HepG2 (cell line): ENCODE measurements around the gene METTL15. TPM values are rescaled to one million over a fixed set of nuclear protein-coding genes. Genes with fewer than 3 reads are reported as not detected.

Experiments
- ATAC-seq: fragments of 200-7000 bp; cut with Tn5 transposase; 3 replicates; pipeline ENCODE4 v1.9.1; 2020; ENCODE audit warnings: mild to moderate bottlenecking, moderate library complexity
- BruUV-seq: library from RNA; stranded (reverse); fragments of 400-500 nt; replicated peaks from 2 replicates; lab custom pipeline; 2021; lab: Mats Ljungman, UMichigan
- CTCF ChIA-PET: fragments of 300-600 bp; formaldehyde crosslinking; extraction: SDS; loops from one replicate; lab custom pipeline; 2021; ENCODE audit warnings: low total read pairs, inconsistent platforms, low intra/inter-chr PET ratio; lab: Yijun Ruan, JAX
- POLR2A ChIA-PET: fragments of 350-600 bp; sonication (Branson Sonifier 250); formaldehyde crosslinking; loops from one replicate; lab custom pipeline; 2020; ENCODE audit warnings: antibody characterized with exemption, inconsistent platforms; lab: Yijun Ruan, JAX
- DNase-seq: peaks from one replicate; pipeline ENCODE4 v3.0.0-alpha.2; 2015; ENCODE audit warnings: low spot score
- FAIRE-seq: peaks from 3 replicates; lab custom pipeline; 2011; peaks lifted over from hg19 to GRCh38; lab: Jason Lieb, UNC
- H2AFZ ChIP-seq: one replicate; pipeline ENCODE4 v1.6.1; 2011; ENCODE audit warnings: low read length, inconsistent platforms
- H3K27ac ChIP-seq: fragments of 300-600 bp; 3 replicates; pipeline ENCODE4 v1.8.0; 2011; ENCODE audit warnings: mixed run types, mild to moderate bottlenecking, mixed read lengths, low read length, inconsistent platforms; ENCODE audit not compliant: insufficient read depth; ENCODE audit errors: extremely low read length
- H3K27me3 ChIP-seq, 2 experiments: fragments of 200-600 bp in 1 of 2; 2 replicates in 1 of 2; 3 replicates in 1 of 2; pipeline versions ENCODE4 v1.6.0 to v1.8.0; 2011; ENCODE audit warnings: low read length in 2 of 2, mild to moderate bottlenecking in 2 of 2, moderate library complexity in 2 of 2, inconsistent platforms in 1 of 2; ENCODE audit not compliant: insufficient read depth in 2 of 2, control insufficient read depth in 1 of 2
- H3K36me3 ChIP-seq, 2 experiments: fragments of 200-600 bp in 1 of 2; replicated peaks in 1 of 2; 2 replicates in 1 of 2; 3 replicates in 1 of 2; pipeline versions ENCODE4 v1.5.1 to v1.8.0; 2011; ENCODE audit warnings: low read length in 2 of 2, inconsistent platforms in 1 of 2; ENCODE audit not compliant: insufficient read depth in 2 of 2, control insufficient read depth in 1 of 2
- H3K4me1 ChIP-seq: 2 replicates; pipeline ENCODE4 v1.5.1; 2012; ENCODE audit warnings: low read length, inconsistent platforms; ENCODE audit not compliant: insufficient read depth
- H3K4me2 ChIP-seq: 2 replicates; pipeline ENCODE4 v1.6.0; 2011; ENCODE audit warnings: low read depth, low read length, inconsistent platforms
- H3K4me3 ChIP-seq, 3 experiments: fragments of 200-600 bp in 1 of 3; sonication (generic), shearing (Covaris generic) in 1 of 3; replicated peaks in 1 of 3; 2 replicates each; pipeline ENCODE4 v1.5.1; 2011 to 2016; ENCODE audit warnings: low read length in 3 of 3, inconsistent platforms in 2 of 3, low read depth in 2 of 3, mild to moderate bottlenecking in 2 of 3, control low read depth in 1 of 3, mixed read lengths in 1 of 3; ENCODE audit not compliant: insufficient read depth in 1 of 3
- H3K79me2 ChIP-seq: one replicate; pipeline ENCODE4 v1.6.1; 2011; ENCODE audit warnings: low read length, inconsistent platforms; ENCODE audit not compliant: insufficient read depth
- H3K9ac ChIP-seq: 2 replicates; pipeline ENCODE4 v1.6.0; 2011; ENCODE audit warnings: mild to moderate bottlenecking, low read depth, low read length, inconsistent platforms; ENCODE audit not compliant: insufficient read depth
- H3K9me3 ChIP-seq: 2 replicates; pipeline ENCODE4 v1.5.1; 2012; ENCODE audit warnings: mild to moderate bottlenecking, low read length
- H4K20me1 ChIP-seq: 2 replicates; pipeline ENCODE4 v1.6.0; 2011; ENCODE audit warnings: inconsistent platforms, mild to moderate bottlenecking, low read length, moderate library complexity; ENCODE audit not compliant: insufficient read depth
- FOXP1 ChIP-seq, 2 experiments: fragments of 450-650 bp in 1 of 2; IDR thresholded peaks; 2 replicates each; pipeline ENCODE4 v1.6.1; 2017 to 2018; ENCODE audit warnings: antibody characterized with exemption in 1 of 2
- ISX ChIP-seq: sonication (generic); formaldehyde crosslinking; conservative IDR thresholded peaks from 2 replicates; pipeline ENCODE4 v1.5.0; 2020; ENCODE audit warnings: missing genetic modification reagents
- KLF11 ChIP-seq: IDR thresholded peaks from 2 replicates; pipeline ENCODE4 v1.6.1; 2016; ENCODE audit warnings: missing compliant biosample characterization
- MAF1 ChIP-seq: sonication (generic); formaldehyde crosslinking; IDR thresholded peaks from 2 replicates; pipeline ENCODE4 v1.5.0; 2020; ENCODE audit warnings: missing genetic modification reagents, borderline replicate concordance
- MIER3 ChIP-seq: IDR thresholded peaks from 2 replicates; pipeline ENCODE4 v1.6.1; 2016; ENCODE audit warnings: missing compliant biosample characterization, borderline replicate concordance
- SRSF1 ChIP-seq: fragments of 200-400 bp; formaldehyde crosslinking; optimal IDR thresholded peaks from 2 replicates; pipeline ENCODE3; 2017; ENCODE audit warnings: mild to moderate bottlenecking, low read depth, low read length, moderate library complexity
- SRY ChIP-seq: sonication (generic); formaldehyde crosslinking; IDR thresholded peaks from 2 replicates; pipeline ENCODE4 v1.8.0; 2022; ENCODE audit warnings: mild to moderate bottlenecking, missing genetic modification reagents
- ZNF33B ChIP-seq: sonication (generic); formaldehyde crosslinking; IDR thresholded peaks from 2 replicates; pipeline ENCODE4 v1.5.1; 2020; ENCODE audit warnings: mild to moderate bottlenecking, missing genetic modification reagents
- ZNF589 ChIP-seq: sonication (generic); formaldehyde crosslinking; conservative IDR thresholded peaks from 2 replicates; pipeline ENCODE4 v1.8.0; 2022; ENCODE audit warnings: mild to moderate bottlenecking, moderate library complexity, missing genetic modification reagents
- ZNF616 ChIP-seq: sonication (generic); formaldehyde crosslinking; IDR thresholded peaks from 2 replicates; pipeline ENCODE4 v1.5.0; 2020; ENCODE audit warnings: low read depth, mild to moderate bottlenecking, missing genetic modification reagents
- ZNF746 ChIP-seq: sonication (generic); formaldehyde crosslinking; IDR thresholded peaks from 2 replicates; pipeline ENCODE4 v1.8.0; 2022; ENCODE audit warnings: mild to moderate bottlenecking, missing genetic modification reagents
- ZSCAN9 ChIP-seq: IDR thresholded peaks from 2 replicates; pipeline ENCODE4 v1.6.1; 2016; ENCODE audit warnings: borderline replicate concordance
- WGBS: methylation state at CpG from one replicate; pipeline ENCODE4 v1.1.6; 2017; ENCODE audit warnings: low lambda C conversion rate; 5-methylcytosine and 5-hydroxymethylcytosine counted together
- in situ Hi-C: cut with HindIII; loops from 2 replicates; pipeline ENCODE4 v1.10.0; 2017; ENCODE audit warnings: low pct_unique_long_range_greater_than_20kb; ENCODE audit not compliant: extremely low pct_ligation_motif_present
- intact Hi-C: fragments of 100-400 bp; cut with micrococcal nuclease; formaldehyde crosslinking; loops from one replicate; pipeline ENCODE4 v1.10.0; 2022; ENCODE audit not compliant: unreplicated experiment
- polyA plus RNA-seq, 8 experiments: library from polyadenylated mRNA; depleted of rRNA in 3 of 8; stranded (reverse) in 7 of 8; unstranded in 1 of 8; fragments of >200 nt; fragmentation: Illumina TruSeq in 4 of 8; extraction: Trizol in 4 of 8; gene quantifications; 2 replicates each; pipeline versions ENCODE4 v1.2.1 to v1.2.3, GENCODE V29; 2011 to 2016; ENCODE audit warnings: low read depth in 4 of 8, missing spikeins in 1 of 8, mixed read lengths in 1 of 8; ENCODE audit not compliant: insufficient read depth in 1 of 8
- total RNA-seq, 5 experiments: library from RNA; depleted of rRNA; stranded (reverse); fragments of >200 nt; fragmentation: Illumina TruSeq; extraction: Trizol; gene quantifications; 2 replicates each; pipeline ENCODE4 v1.2.3, GENCODE V29; 2016; ENCODE audit warnings: low read depth in 1 of 5
- TF ChIP-seq, protein P1 (sequence below): sonication (generic); formaldehyde crosslinking; IDR thresholded peaks from 2 replicates; pipeline ENCODE4 v1.9.0; 2021; ENCODE audit warnings: missing genetic modification reagents, borderline replicate concordance
- TF ChIP-seq, protein P2 (sequence below): sonication (generic); formaldehyde crosslinking; IDR thresholded peaks from 2 replicates; pipeline ENCODE4 v1.4.0; 2020; ENCODE audit warnings: mild to moderate bottlenecking, missing genetic modification reagents

The METTL15 gene
- total and polyA plus RNA-seq, 2 of the 13 experiments (the other 11 are each of a cell fraction or from before 2014, with no cell fraction given) = 6.5 to 14.0 TPM

- Histone ChIP-seq H3K4me2 (no peak overlapping the region), H3K79me2 (peaks cover 36% of the 10 kb centered on the region), H3K27me3 (no peaks in the 10 kb centered on the region), H3K4me1 (peaks cover 31% of the 10 kb centered on the region), H3K36me3 (peaks cover 0 to 5% of the 10 kb centered on the region in 2 experiments; a peak in 1 of 5 replicates), H3K4me3 (no peak overlapping the region), H3K9me3 (no peaks in the 10 kb centered on the region), H3K27ac (no peak overlapping the region), H4K20me1 (no peaks in the 10 kb centered on the region), H3K9ac (no peak overlapping the region), H2AFZ (no peak overlapping the region)
- intact Hi-C loops (no loop called here), in situ Hi-C loops (no loop called here)
- POLR2A ChIA-PET = interaction anchor here (0.9 kb wide), 1 partner anchor 8 kb away, joined by 3 read pairs; no protein-coding TSS in a partner anchor
- WGBS = 100% methylated on average over 1 of the region's 1 CpG
- ATAC-seq = no peak
- no TSS peak for BruUV-seq
- TF ChIP-seq ZSCAN9 (CRISPR knock-in tag) = no peak
- no peak for TF ChIP-seq SRY
- TF ChIP-seq, protein P1, sequence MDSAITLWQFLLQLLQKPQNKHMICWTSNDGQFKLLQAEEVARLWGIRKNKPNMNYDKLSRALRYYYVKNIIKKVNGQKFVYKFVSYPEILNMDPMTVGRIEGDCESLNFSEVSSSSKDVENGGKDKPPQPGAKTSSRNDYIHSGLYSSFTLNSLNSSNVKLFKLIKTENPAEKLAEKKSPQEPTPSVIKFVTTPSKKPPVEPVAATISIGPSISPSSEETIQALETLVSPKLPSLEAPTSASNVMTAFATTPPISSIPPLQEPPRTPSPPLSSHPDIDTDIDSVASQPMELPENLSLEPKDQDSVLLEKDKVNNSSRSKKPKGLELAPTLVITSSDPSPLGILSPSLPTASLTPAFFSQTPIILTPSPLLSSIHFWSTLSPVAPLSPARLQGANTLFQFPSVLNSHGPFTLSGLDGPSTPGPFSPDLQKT = no peak
- TF ChIP-seq FOXP1 (IDR thresholded peaks at IDR 0.05) = no peak
- TF ChIP-seq FOXP1 (CRISPR knock-in tag; IDR thresholded peaks at IDR 0.05) = no peak
- TF ChIP-seq SRSF1 = no peak
- TF ChIP-seq ZNF616 (CRISPR knock-in tag) = no peak
- no peak for TF ChIP-seq ZNF746
- no peak for TF ChIP-seq MAF1 (CRISPR knock-in tag)
- no peak for TF ChIP-seq ZNF589 (CRISPR knock-in tag)
- TF ChIP-seq, protein P2, sequence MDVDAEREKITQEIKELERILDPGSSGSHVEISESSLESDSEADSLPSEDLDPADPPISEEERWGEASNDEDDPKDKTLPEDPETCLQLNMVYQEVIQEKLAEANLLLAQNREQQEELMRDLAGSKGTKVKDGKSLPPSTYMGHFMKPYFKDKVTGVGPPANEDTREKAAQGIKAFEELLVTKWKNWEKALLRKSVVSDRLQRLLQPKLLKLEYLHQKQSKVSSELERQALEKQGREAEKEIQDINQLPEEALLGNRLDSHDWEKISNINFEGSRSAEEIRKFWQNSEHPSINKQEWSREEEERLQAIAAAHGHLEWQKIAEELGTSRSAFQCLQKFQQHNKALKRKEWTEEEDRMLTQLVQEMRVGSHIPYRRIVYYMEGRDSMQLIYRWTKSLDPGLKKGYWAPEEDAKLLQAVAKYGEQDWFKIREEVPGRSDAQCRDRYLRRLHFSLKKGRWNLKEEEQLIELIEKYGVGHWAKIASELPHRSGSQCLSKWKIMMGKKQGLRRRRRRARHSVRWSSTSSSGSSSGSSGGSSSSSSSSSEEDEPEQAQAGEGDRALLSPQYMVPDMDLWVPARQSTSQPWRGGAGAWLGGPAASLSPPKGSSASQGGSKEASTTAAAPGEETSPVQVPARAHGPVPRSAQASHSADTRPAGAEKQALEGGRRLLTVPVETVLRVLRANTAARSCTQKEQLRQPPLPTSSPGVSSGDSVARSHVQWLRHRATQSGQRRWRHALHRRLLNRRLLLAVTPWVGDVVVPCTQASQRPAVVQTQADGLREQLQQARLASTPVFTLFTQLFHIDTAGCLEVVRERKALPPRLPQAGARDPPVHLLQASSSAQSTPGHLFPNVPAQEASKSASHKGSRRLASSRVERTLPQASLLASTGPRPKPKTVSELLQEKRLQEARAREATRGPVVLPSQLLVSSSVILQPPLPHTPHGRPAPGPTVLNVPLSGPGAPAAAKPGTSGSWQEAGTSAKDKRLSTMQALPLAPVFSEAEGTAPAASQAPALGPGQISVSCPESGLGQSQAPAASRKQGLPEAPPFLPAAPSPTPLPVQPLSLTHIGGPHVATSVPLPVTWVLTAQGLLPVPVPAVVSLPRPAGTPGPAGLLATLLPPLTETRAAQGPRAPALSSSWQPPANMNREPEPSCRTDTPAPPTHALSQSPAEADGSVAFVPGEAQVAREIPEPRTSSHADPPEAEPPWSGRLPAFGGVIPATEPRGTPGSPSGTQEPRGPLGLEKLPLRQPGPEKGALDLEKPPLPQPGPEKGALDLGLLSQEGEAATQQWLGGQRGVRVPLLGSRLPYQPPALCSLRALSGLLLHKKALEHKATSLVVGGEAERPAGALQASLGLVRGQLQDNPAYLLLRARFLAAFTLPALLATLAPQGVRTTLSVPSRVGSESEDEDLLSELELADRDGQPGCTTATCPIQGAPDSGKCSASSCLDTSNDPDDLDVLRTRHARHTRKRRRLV = no peak
- TF ChIP-seq KLF11 (CRISPR knock-in tag) = no peak
- no peak for TF ChIP-seq ZNF33B (CRISPR knock-in tag)
- no peak for TF ChIP-seq ISX (CRISPR knock-in tag)
- no peak for TF ChIP-seq MIER3 (CRISPR knock-in tag)
- CTCF ChIA-PET = no interaction called here
- FAIRE-seq = no peak
- DNase-seq = no peak
Observed at GRCh38 chr11:28098257-28098656, 9.9 kb upstream of the METTL15 start.
